Activated CD8-positive, alpha-beta memory T cell treated with anti-CD3 and anti-CD28 coated beads for 1 hour (primary cell): ENCODE results near the gene MOB1A.
"Not testable (repeated sequence)": the region's sequence is repeated elsewhere in the genome, so short reads cannot be mapped to it uniquely, and the experiment has no call there.

ENCODE experiments used
- DNase-seq, 2 donors: peaks; one replicate each; pipeline ENCODE4 v3.0.0-alpha.2; 2020; ENCODE audit warnings: low read depth in 1 of 2; ENCODE audit errors: extremely low read depth in 1 of 2

MOB1A gene

DNA sequence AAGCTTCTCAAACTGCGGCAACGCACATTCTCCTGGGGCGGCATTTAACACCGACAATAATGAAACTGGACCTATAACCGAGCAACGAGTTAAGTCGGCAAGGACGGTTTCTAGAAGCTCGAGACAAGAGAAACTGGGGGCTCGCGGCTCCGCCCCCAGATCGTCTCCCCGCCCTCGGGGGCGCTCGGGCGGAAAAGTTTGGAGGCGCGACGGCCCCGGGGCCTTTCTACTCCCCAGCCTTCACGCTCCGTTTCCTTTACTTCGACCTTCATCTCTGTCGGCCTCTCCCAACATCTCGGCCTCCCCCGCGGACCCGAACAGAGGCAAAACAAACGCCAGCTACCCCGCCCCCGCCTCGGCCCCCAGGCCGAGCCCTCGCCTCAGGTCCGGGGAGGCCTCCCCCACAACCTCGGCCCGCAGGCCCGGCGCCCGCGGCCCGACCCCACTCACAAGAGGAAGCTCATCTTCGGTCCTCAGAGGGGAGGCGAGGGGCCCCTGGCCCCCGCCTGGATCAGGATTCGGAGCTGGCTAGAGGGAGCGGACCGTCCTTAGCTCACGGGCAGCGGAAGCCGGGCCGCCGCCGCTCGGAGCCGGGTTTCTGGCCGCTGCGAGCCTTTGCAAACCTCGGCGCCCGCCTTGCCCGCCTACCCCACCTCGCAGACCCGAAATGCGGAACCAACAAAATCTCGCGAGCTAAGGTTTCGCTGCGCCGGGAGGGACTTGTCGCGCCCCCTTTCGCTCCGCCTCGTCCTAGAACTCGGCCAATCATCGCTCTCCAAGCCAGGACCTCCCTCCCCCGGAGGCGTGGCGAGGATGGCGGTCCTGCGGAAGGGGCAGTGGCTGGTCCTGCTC, at the start of gene MOB1A:
Gene MOB1A, minus strand, starts transcription at position 669 of the 852 bp plus-strand sequence. Its CDS starts 205 bp downstream, at position 464.
- peak; percentile 92 for DNase-seq

- DNase-seq, result no peak
These were observed 49.0 kb upstream of the MOB1A start for GRCh38 chr2:74227646-74228045.

DNA sequence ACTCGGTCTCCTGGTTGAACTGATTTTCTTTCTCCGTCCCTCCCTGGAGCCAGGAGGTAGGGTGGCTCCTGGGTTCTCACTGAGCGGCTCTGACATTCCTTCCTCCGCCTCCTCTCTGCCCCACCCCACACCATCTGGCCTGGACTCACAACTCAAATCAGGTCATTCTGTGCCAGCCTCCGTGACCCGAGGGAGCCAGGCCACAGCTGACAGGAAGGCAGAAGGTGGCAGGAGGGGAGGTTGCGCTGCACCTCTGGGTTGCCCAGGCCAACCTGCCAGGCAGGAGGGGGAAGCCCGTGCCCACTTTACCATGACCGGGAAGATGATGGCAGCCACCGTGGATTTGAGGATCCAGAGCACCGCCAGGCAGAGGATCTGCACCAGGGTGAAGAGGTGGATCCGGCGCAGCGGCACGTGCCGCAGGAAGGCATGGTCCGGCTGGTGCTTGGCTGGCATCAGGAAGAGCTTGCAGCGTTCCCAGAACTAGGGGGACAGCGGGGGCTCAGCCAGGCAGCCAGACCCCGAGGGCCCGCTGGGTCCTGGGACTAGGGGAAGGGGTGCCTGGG, 48.1 kb upstream of the MOB1A start:
- no peak for DNase-seq

GRCh38 chr2:74225698-74226459, 47.2 kb upstream of the MOB1A start:
- no peak for DNase-seq

GRCh38 chr2:74223941-74224770, 45.5 kb upstream of the MOB1A start:
- DNase-seq, result no peak

DNA sequence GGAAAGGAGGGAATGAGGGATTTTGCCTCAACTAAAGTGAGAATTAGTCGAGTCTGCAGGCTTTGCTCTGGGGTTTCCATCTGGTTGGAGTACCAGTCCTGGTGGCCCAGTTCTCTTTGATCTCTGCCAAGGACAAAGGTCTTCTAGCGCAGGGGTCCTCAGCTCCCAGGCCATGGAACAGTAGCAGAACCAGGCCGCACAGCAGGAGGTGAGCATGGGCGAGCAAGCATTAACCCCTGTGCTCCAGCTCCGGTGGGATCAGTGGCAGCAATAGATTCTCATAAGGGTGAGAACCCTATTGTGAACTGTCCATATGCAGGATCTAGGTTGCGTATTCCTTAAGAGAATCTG, 43.6 kb upstream of the MOB1A start:
- no peak for DNase-seq

DNA sequence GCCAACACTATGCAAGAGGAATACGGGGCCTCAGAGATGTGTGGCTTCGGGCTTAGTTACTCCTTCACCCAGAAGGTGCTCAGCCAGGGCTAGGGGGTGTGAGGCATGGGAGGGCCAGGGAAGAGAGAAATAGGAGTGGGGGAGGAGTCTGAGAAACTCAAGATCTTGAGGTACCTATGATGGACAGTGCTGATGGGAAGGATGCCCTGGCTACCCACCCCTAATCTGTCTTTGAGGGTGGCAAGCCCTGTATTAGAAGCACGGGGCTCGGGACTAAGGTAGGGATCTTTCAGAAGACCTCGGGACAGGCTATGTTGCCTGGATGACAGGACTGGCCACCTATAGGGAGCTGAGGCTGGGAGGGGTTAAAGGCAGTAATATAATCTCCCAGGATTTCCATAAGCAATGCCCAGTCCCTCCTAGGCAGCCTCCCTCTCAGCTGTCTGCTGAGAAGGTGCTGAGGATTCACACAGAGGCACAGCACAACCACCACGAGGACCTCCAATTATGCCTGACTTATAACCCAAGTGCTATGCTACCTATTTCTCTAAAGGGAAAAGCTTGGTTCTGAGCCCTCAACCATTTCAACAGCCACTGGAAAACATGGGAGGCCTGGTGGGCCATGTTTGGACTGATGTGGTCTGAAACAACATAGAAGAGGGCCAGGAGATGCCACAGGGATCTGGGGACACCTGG, 43.1 kb upstream of the MOB1A start:
- DNase-seq, result no peak

DNA sequence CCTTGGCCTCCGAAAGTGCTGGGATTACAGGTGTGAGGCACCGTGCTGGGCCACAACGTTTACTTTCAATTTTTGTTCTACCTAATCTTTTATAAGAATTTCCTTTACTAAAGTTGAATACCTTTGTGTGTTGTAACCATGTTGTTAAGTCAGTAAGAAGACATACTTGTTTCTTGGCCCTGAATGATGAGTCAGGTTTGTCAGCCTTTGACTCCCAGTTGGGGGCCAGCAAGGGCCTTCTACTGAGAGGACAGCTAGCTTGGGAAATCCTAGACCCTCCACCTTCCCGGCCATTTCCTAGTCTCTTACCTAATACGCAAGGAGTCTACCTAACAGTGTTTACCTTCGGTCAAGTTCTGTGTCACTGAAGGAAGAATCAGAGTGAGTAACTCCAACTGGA, 42.4 kb upstream of the MOB1A start:
- no peak for DNase-seq

DNA sequence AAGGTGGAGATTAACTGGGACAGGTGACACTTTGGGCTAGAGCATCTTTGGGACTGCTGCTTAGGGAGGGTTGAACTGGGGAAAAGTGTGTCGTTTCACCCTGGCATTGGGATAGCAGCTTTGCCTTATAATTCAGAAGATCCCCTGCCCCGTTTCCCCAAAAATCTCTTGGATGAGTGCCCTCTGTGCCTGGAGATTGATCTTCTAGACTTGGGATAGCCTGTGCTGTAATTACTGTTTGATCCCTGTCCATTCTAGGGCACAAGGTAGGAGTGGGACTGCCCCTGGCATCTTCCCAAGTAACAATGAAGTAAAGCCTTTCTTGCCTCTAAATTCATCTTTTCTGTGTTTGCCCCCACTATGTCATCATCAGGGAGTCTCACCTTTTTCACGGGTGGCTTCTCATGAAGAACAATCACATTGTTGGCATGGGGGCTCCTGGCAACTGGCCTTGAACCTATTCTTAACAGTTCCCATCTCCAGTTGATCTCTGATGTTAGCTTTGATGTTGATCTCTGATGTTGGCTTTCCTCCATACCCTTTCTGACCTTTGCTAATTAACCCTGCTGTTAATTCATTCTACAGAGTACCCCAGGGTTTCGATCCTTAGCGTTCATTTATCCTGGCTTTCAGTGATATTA, 41.3 kb upstream of the MOB1A start:
- no peak for DNase-seq

DNA sequence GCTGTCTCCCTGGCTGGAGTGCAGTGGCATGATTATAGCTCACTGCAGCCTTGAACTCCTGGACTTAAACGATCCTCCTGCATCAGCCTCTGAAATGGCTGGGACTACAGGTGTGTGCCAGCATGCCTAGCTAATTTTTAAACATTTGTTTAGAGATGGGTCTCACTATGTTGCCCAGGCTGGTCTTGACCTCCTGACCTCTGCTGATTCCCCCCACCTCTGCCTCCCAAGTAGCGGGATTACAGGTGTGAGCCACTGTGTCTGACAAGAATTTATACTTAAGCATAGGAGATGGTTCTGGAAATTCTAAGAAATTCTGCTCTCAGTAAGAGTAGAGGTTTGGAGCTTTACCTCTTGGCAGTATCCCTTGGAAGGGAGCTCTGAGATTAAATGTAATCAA, 38.0 kb upstream of the MOB1A start:
- no peak for DNase-seq

- DNase-seq, result not testable (repeated sequence)
These were observed 37.1 kb upstream of the MOB1A start for GRCh38 chr2:74215771-74216170.

DNA sequence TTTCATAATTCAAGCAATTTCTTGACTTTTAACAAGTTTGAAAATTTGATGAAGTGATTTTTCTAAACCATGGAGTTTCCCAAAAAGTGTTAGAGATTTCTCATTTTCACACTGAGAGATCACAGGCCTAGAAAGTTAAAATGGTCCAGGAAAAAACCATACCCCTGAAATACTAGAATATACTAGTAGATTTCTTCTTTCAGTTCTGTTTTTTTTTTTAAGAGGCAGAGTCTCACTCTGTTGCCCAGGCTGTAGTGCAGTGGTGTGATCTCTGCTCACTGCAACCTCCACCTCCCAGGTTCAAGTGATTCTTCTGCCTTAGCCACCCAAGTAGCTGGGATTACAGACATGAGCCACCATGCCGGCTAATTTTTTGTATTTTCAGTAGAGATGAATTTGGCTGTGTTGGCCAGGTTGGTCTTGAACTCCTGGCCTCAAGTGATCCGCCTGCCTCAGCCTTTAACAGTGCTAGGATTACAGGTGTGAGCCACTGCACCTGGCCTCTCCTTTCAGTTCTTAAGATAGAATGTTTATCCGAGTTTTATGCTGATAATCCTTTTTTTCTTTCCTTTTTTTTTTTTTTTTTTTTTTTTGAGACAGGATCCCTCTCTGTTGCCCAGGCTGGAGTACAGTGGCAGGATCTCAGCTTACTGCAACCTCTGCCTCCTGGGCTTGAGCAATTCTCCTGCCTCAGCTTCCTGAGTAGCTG, 34.2 kb upstream of the MOB1A start:
- no peak for DNase-seq

DNA sequence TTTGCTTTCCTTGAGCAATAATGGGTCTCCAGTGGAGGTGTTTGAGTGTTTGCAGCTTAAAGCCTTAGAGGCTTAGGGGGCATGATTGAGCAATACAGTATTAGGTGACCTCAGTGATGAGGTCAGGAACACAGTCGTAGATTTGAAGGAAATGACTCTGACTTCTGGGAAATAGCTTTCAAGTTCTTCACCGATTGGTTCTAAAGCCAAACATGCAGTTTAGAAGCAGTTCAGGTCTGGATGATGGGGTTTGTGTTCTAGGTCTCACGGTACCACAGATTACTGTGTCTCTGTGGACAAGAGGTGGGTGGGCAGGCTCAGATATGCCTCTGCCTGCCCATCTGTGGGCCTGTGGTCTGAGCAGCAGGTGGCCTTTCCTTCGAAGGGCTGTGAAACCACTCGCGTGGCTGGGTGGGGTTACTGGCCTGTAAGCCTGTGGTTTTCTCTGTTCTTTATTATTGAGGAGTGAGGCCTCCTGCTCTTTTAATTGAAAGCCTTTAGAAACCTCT, 27.6 kb upstream of the MOB1A start:
- DNase-seq, result peak in 1 of 2 donors; percentile 13

GRCh38 chr2:74205596-74205995, 26.9 kb upstream of the MOB1A start:
- no peak for DNase-seq

DNA sequence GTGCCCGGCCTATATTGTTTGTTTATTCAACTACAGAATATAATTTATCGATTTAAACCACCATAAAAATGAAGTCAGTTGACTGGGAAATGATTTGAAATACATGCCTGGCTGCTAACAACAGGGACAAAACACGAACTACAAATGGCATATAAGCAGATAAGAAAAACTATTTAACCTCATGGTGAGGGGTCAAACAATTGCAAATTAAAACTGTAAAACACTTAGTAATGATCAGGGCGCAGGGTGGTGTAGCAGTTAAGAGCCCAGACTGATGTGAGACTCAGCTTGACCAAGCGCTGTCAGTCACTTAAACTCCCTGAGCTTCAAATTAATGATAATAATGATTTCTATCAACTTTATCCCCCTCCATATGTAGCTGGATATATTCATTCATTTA, 26.4 kb upstream of the MOB1A start:
- no peak for DNase-seq

- no peak for DNase-seq
These were observed 25.8 kb upstream of the MOB1A start for GRCh38 chr2:74204436-74204835.

DNA sequence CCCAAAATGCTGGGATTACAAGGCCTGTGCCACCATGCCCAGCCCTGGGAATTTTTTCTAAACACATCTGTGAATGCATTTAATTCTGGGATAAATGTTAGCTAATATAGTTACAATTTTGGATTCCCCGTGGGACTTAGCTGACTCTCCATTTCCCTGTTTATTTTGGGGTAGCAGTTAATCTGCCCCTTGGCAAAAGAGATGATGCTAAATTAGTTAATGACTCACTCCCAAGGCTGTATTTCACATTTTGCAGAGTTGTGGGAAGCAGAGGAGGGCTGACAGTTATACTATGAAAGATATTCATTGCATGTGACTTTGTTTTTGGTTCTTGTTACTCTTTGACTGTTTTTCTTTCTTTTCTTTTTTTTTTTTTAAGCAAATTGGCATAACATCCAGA, 22.9 kb upstream of the MOB1A start:
- DNase-seq, result no peak

DNA sequence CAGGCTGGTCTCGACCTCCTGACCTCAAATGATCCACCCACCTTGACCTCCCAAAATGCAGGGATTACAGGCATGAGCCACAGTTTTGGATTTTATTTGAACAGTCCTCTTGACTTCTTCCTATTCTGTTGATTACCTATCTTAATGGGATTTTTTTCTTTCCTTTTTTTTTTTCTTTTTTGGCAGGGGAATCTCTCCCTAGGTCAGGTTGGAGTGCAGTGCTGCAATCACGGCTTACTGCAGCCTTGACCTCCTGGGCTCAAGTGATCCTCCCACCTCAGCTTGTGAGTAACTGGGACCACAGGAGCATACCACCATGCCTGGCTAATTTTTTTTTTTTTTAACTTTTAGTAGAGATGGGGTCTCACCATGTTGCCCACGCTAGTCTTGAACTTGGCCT, 22.5 kb upstream of the MOB1A start:
- no peak for DNase-seq

- DNase-seq, result no peak
These were observed 21.2 kb upstream of the MOB1A start for GRCh38 chr2:74199871-74200305.
